ENCODE measurements around the gene MACROD2. TPM values are rescaled to one million over a fixed set of nuclear protein-coding genes. Genes with fewer than 3 reads are reported as not detected.
A peak's percentile ranks its signal among the peaks of the same experiment; 100 is the strongest.

Gene MACROD2
- polyA plus RNA-seq, 4 donors, result 1.00 to 4.8 (median 1.4) TPM

DNA sequence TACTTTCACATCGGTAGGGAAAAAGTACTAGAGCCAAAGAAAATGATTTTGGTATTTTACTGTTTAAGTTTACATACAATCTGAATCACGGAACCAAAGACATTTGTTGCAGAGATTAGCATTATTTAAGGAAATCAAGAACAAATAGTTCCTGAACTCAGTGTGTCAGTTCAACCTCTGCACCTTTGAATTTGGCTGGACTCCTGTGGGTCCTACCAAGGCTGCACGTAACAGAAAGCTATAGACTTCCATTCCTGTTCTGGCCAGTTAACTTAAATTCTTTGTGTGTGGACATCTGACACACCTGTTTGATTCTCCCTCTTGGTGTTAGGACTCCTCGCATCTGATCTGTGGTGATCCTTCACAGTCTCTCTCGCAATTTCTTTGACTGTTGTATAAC, 69.6 kb downstream of the MACROD2 start:
- Histone ChIP-seq H3K27me3 (ENCODE audit: control insufficient read depth in 3 of 3, insufficient read depth in 3 of 3, low read length in 3 of 3) (no peaks in the 10 kb centered on the region), H3K4me1 (ENCODE audit: control insufficient read depth in 3 of 3, insufficient read depth in 2 of 3, low read depth in 1 of 3, low read length in 2 of 3) (no peaks in the 10 kb centered on the region), H3K4me3 (ENCODE audit: low read depth in 1 of 3, low read length in 3 of 3) (no peak overlapping the region), H3K36me3 (ENCODE audit: control insufficient read depth in 3 of 3, insufficient read depth in 2 of 3, low read depth in 1 of 3, low read length in 3 of 3) (no peaks in the 10 kb centered on the region), H3K27ac (ENCODE audit: low read depth in 1 of 3, low read length in 2 of 3) (no peak overlapping the region), H3K9me3 (ENCODE audit: control insufficient read depth in 2 of 2, insufficient read depth in 1 of 2, low read depth in 1 of 2, low read length in 1 of 2) (no peaks in the 10 kb centered on the region)
- no peak for DNase-seq
- no peak for FAIRE-seq
- WGBS, 3 donors, result 86 to 91% (median 90%) methylated on average over 5 of the region's 5 CpGs

DNA sequence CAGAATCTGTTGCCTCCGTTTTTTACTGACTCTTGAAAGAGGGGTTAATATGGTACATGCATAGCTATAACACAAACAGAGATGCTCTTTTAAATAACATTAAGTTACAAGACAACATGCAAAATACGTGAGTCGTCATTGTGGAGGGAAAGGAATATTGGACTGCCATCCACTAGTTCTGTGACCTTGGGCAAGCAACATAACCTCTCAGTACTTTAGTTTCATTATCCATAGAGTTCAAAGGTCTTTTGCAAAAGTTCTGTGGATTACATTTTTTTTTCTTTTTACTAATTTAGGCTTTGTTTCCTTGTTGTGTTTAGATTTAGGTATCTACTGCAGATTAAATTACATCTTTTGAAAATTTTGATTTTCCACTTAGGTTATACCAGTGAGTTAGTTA, 70.5 kb downstream of the MACROD2 start:
- Histone ChIP-seq H3K27ac (ENCODE audit: low read depth in 1 of 3, low read length in 2 of 3) (no peak overlapping the region), H3K4me1 (ENCODE audit: control insufficient read depth in 3 of 3, insufficient read depth in 2 of 3, low read depth in 1 of 3, low read length in 2 of 3) (no peaks in the 10 kb centered on the region), H3K4me3 (ENCODE audit: low read depth in 1 of 3, low read length in 3 of 3) (no peak overlapping the region), H3K36me3 (ENCODE audit: control insufficient read depth in 3 of 3, insufficient read depth in 2 of 3, low read depth in 1 of 3, low read length in 3 of 3) (no peaks in the 10 kb centered on the region), H3K27me3 (ENCODE audit: control insufficient read depth in 3 of 3, insufficient read depth in 3 of 3, low read length in 3 of 3) (no peaks in the 10 kb centered on the region), H3K9me3 (ENCODE audit: control insufficient read depth in 2 of 2, insufficient read depth in 1 of 2, low read depth in 1 of 2, low read length in 1 of 2) (no peaks in the 10 kb centered on the region)
- WGBS, 3 donors, result 55 to 79% (median 62%) methylated on average over 3 of the region's 3 CpGs
- DNase-seq (peak in 1 of 2 donors; percentile 6), FAIRE-seq (no peak)

DNA sequence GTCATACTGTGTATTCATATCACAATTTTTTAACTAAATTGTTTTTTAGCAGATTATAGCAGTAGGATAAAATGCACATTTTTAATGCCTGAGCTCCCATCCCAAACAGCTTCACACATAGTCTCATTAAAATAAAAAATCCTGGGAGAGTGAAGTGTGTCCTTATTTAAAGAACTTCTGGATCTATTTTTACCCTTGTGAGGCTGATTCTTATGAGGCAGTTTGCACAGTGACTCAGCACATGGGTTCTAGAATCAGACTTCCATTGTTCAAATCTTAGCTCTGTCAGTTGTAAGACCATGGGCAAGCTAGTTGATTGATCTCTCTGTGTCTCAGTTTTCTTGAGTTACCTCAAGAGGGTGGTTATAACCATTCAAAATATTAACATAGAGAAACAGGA, 72.3 kb downstream of the MACROD2 start:
- H3K9me3 ChIP-seq (ENCODE audit: control insufficient read depth in 2 of 2, insufficient read depth in 1 of 2, low read depth in 1 of 2, low read length in 1 of 2), result no peaks in the 10 kb centered on the region
- H3K4me3 ChIP-seq (ENCODE audit: low read depth in 1 of 3, low read length in 3 of 3), result no peak overlapping the region
- DNase-seq, result no peak
- no peaks in the 10 kb centered on the region for H3K36me3 ChIP-seq (ENCODE audit: control insufficient read depth in 3 of 3, insufficient read depth in 2 of 3, low read depth in 1 of 3, low read length in 3 of 3)
- no peak overlapping the region for H3K27ac ChIP-seq (ENCODE audit: low read depth in 1 of 3, low read length in 2 of 3)
- no peaks in the 10 kb centered on the region for H3K4me1 ChIP-seq (ENCODE audit: control insufficient read depth in 3 of 3, insufficient read depth in 2 of 3, low read depth in 1 of 3, low read length in 2 of 3)
- H3K27me3 ChIP-seq (ENCODE audit: control insufficient read depth in 3 of 3, insufficient read depth in 3 of 3, low read length in 3 of 3), result no peaks in the 10 kb centered on the region
- FAIRE-seq, result no peak

DNA sequence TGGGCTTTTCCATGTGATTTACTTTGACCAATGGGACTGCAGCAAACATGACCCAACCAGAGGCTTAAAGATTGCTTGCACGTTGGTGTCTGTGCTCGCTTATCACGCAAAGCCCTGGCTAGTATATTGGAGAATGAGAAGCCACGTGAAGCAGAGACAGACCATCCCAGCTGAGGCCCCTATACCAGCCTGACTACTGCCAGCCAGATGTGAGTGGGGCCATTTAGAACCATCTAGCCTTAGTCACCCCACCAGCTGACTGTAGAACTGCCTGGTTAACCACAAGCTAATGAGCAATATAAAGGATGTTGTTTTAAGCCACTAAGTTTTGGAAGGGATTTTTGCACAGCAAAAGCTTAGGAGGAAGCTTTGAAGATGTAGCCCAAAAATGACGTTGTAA, 74.5 kb downstream of the MACROD2 start:
- WGBS, 3 donors, result 76 to 81% (median 79%) methylated on average over 5 of the region's 5 CpGs
- Histone ChIP-seq H3K4me3 (ENCODE audit: low read depth in 1 of 3, low read length in 3 of 3) (no peak overlapping the region), H3K9me3 (ENCODE audit: control insufficient read depth in 2 of 2, insufficient read depth in 1 of 2, low read depth in 1 of 2, low read length in 1 of 2) (no peaks in the 10 kb centered on the region), H3K27ac (ENCODE audit: low read depth in 1 of 3, low read length in 2 of 3) (no peak overlapping the region), H3K36me3 (ENCODE audit: control insufficient read depth in 3 of 3, insufficient read depth in 2 of 3, low read depth in 1 of 3, low read length in 3 of 3) (no peaks in the 10 kb centered on the region), H3K27me3 (ENCODE audit: control insufficient read depth in 3 of 3, insufficient read depth in 3 of 3, low read length in 3 of 3) (no peaks in the 10 kb centered on the region), H3K4me1 (ENCODE audit: control insufficient read depth in 3 of 3, insufficient read depth in 2 of 3, low read depth in 1 of 3, low read length in 2 of 3) (no peaks in the 10 kb centered on the region)
- FAIRE-seq, result no peak
- DNase-seq, result no peak

DNA sequence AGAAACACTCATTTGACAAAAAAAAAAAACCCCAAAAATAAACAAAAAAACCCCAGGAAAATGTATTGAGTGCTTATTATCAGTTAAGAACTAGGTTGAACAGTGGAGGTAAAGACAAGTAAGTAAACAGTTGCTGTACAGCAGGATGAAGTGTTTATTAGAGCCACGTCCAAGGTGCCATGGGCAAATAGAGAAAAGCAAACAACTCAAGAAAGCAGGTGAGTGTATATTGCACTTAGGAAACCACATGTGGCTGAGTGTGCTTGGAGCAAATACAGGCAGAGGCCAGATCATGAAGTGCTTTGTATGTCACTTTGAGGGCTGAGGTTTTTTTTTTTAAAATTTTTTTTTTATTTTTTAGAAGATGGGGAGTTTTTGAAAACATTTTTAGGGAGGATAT, 98.3 kb downstream of the MACROD2 start:
- no peak for FAIRE-seq
- peak; percentile 20 to 35 for DNase-seq
- no peaks in the 10 kb centered on the region for H3K36me3 ChIP-seq (ENCODE audit: control insufficient read depth in 3 of 3, insufficient read depth in 2 of 3, low read depth in 1 of 3, low read length in 3 of 3)

DNA sequence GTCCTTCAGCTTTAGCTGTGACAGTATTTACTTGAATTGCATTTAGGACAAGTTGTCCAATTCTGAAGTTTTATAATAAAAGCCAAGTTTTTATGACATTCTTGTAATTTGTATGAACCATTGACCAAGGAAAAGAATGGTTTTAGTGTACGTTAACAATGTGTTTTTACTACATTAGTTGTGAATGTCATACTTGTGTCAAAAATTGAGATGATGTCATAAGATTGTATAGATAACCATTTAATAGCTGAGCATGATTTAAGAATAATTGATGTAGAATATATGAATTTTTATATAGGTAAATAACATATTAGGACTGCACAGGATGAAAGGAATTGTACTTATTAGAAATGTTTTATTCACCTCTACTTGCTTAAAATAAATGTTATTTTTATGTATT, 102.9 kb downstream of the MACROD2 start:
- Histone ChIP-seq H3K27ac (ENCODE audit: low read depth in 1 of 3, low read length in 2 of 3) (no peak overlapping the region), H3K9me3 (ENCODE audit: control insufficient read depth in 2 of 2, insufficient read depth in 1 of 2, low read depth in 1 of 2, low read length in 1 of 2) (no peaks in the 10 kb centered on the region), H3K4me1 (ENCODE audit: control insufficient read depth in 3 of 3, insufficient read depth in 2 of 3, low read depth in 1 of 3, low read length in 2 of 3) (no peaks in the 10 kb centered on the region), H3K4me3 (ENCODE audit: low read depth in 1 of 3, low read length in 3 of 3) (no peak overlapping the region), H3K36me3 (ENCODE audit: control insufficient read depth in 3 of 3, insufficient read depth in 2 of 3, low read depth in 1 of 3, low read length in 3 of 3) (no peaks in the 10 kb centered on the region), H3K27me3 (ENCODE audit: control insufficient read depth in 3 of 3, insufficient read depth in 3 of 3, low read length in 3 of 3) (no peaks in the 10 kb centered on the region)
- FAIRE-seq, result no peak
- no peak for DNase-seq
- WGBS, 3 donors, result 80 to 93% (median 85%) methylated on average over 1 of the region's 1 CpG

More for the DNA sequence above, 98.3 kb downstream of the MACROD2 start:
- H3K27me3 ChIP-seq (ENCODE audit: control insufficient read depth in 3 of 3, insufficient read depth in 3 of 3, low read length in 3 of 3), result no peaks in the 10 kb centered on the region
- WGBS, 3 donors, result 15 to 37% (median 18%) methylated on average over 1 of the region's 1 CpG
- H3K4me1 ChIP-seq (ENCODE audit: control insufficient read depth in 3 of 3, insufficient read depth in 2 of 3, low read depth in 1 of 3, low read length in 2 of 3), result no peaks in the 10 kb centered on the region
- H3K4me3 ChIP-seq (ENCODE audit: low read depth in 1 of 3, low read length in 3 of 3), result no peak overlapping the region
- H3K27ac ChIP-seq (ENCODE audit: low read depth in 1 of 3, low read length in 2 of 3), result no peak overlapping the region
- no peaks in the 10 kb centered on the region for H3K9me3 ChIP-seq (ENCODE audit: control insufficient read depth in 2 of 2, insufficient read depth in 1 of 2, low read depth in 1 of 2, low read length in 1 of 2)

DNA sequence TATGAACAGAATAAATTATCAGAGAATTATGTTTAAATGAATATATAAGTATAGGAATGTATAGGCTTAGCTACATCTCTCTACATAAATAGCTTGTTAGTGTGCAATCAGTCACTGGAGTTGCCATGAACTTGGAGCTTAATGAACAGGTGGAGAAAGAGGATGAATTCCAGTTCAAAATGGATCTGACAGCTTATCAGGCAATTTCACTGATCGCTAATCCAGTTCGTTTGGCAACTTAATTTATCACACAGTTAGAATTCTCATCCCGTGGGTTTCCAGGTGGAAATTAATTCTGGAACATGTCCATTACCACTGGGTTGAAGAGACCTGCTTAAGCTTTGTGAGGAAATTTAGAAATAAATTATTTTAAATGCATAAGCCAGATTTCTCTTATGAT, 118.1 kb downstream of the MACROD2 start:
- no peak overlapping the region for H3K4me3 ChIP-seq (ENCODE audit: low read depth in 1 of 3, low read length in 3 of 3)
- H3K27ac ChIP-seq (ENCODE audit: low read depth in 1 of 3, low read length in 2 of 3), result no peak overlapping the region
- H3K4me1 ChIP-seq (ENCODE audit: control insufficient read depth in 3 of 3, insufficient read depth in 2 of 3, low read depth in 1 of 3, low read length in 2 of 3), result no peaks in the 10 kb centered on the region
- H3K9me3 ChIP-seq (ENCODE audit: control insufficient read depth in 2 of 2, insufficient read depth in 1 of 2, low read depth in 1 of 2, low read length in 1 of 2), result no peaks in the 10 kb centered on the region
- no peaks in the 10 kb centered on the region for H3K27me3 ChIP-seq (ENCODE audit: control insufficient read depth in 3 of 3, insufficient read depth in 3 of 3, low read length in 3 of 3)
- DNase-seq (no peak), FAIRE-seq (no peak)
- no peaks in the 10 kb centered on the region for H3K36me3 ChIP-seq (ENCODE audit: control insufficient read depth in 3 of 3, insufficient read depth in 2 of 3, low read depth in 1 of 3, low read length in 3 of 3)
- WGBS, 3 donors, result 43 to 70% (median 45%) methylated on average over 3 of the region's 3 CpGs

DNA sequence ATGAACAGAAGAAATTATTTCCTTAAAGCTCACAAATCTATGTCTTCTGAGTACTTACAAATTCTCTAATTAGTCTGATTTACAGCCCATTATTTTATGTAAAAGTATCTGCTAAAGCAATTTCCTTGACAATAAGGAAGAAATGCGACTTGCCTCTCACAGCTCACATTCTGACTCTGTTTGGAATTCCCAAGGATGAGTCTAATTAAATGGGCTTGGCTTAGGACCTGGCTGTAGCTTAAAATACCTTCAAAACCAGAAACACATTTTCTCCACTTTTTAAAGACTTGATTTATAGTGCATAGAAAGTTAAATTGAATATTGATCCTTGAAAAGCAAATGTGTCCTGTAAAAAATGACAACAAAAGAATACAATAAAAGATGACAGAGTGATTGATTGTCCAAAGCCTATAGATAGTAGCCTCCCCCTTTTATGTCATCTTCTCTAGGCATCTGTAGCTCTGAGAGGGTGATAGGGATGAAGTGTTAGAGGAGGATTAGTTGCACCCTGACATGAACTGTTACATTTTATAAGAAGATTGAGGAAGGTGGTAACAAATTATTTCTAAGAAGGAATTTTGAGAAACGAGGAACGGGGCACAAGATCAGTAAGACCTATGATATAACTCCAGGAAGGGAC, 118.9 kb downstream of the MACROD2 start:
- WGBS, 3 donors, result 73 to 76% (median 75%) methylated on average over 3 of the region's 3 CpGs
- Histone ChIP-seq H3K4me1 (ENCODE audit: control insufficient read depth in 3 of 3, insufficient read depth in 2 of 3, low read depth in 1 of 3, low read length in 2 of 3) (no peaks in the 10 kb centered on the region), H3K27me3 (ENCODE audit: control insufficient read depth in 3 of 3, insufficient read depth in 3 of 3, low read length in 3 of 3) (no peaks in the 10 kb centered on the region), H3K4me3 (ENCODE audit: low read depth in 1 of 3, low read length in 3 of 3) (no peak overlapping the region), H3K27ac (ENCODE audit: low read depth in 1 of 3, low read length in 2 of 3) (no peak overlapping the region), H3K9me3 (ENCODE audit: control insufficient read depth in 2 of 2, insufficient read depth in 1 of 2, low read depth in 1 of 2, low read length in 1 of 2) (no peaks in the 10 kb centered on the region), H3K36me3 (ENCODE audit: control insufficient read depth in 3 of 3, insufficient read depth in 2 of 3, low read depth in 1 of 3, low read length in 3 of 3) (no peaks in the 10 kb centered on the region)
- DNase-seq, result no peak
- no peak for FAIRE-seq

DNA sequence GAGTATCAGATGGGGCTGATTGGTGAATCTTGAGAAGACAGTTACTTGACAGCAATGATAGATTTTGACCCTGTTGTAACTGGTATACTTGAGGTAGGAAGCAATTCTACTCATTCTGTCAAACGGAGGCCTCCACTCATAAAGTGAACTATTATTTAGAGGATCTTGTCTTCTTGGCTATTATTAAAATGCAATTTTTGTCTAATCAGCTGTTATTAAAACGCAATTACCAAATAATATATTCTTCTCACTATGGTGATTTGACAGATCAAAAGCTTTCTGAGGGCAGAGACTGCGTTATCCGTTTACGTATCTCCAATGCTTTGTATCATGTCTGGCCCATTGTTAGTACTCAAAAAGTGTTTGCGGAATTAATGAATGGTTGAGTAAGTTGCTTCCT, 120.7 kb downstream of the MACROD2 start:
- DNase-seq (no peak), FAIRE-seq (no peak)
- no peaks in the 10 kb centered on the region for H3K9me3 ChIP-seq (ENCODE audit: control insufficient read depth in 2 of 2, insufficient read depth in 1 of 2, low read depth in 1 of 2, low read length in 1 of 2)
- H3K27ac ChIP-seq (ENCODE audit: low read depth in 1 of 3, low read length in 2 of 3), result no peak overlapping the region
- H3K36me3 ChIP-seq (ENCODE audit: control insufficient read depth in 3 of 3, insufficient read depth in 2 of 3, low read depth in 1 of 3, low read length in 3 of 3), result no peaks in the 10 kb centered on the region
- H3K27me3 ChIP-seq (ENCODE audit: control insufficient read depth in 3 of 3, insufficient read depth in 3 of 3, low read length in 3 of 3), result no peaks in the 10 kb centered on the region
- WGBS, 3 donors, result 92 to 95% (median 93%) methylated on average over 6 of the region's 6 CpGs
- H3K4me3 ChIP-seq (ENCODE audit: low read depth in 1 of 3, low read length in 3 of 3), result no peak overlapping the region
- no peaks in the 10 kb centered on the region for H3K4me1 ChIP-seq (ENCODE audit: control insufficient read depth in 3 of 3, insufficient read depth in 2 of 3, low read depth in 1 of 3, low read length in 2 of 3)
